Muscle of arm (tissue), 12 donors: ENCODE data around the gene SIRT6. TPM values are rescaled to one million over a fixed set of nuclear protein-coding genes. Genes with fewer than 3 reads are reported as not detected.
"Not testable (repeated sequence)": the region's sequence is repeated elsewhere in the genome, so short reads cannot be mapped to it uniquely, and the experiment has no call there.

Experiments
- DNase-seq: peaks from one replicate; pipeline ENCODE4 v3.0.0-alpha.2; 2013
- polyA plus RNA-seq, 12 donors: library from polyadenylated mRNA; unstranded; fragments of 120-200 nt; gene quantifications; one replicate each; pipeline ENCODE4 v1.2.1, GENCODE V29; 2013; ENCODE audit not compliant: insufficient read length in 12 of 12

Gene SIRT6
- polyA plus RNA-seq, 12 donors: 7.1 to 22.9 (median 10.4) TPM; not detected in 1

GRCh38 chr19:4138445-4138844, 43.9 kb downstream of the SIRT6 start:
- no peak for DNase-seq

DNA sequence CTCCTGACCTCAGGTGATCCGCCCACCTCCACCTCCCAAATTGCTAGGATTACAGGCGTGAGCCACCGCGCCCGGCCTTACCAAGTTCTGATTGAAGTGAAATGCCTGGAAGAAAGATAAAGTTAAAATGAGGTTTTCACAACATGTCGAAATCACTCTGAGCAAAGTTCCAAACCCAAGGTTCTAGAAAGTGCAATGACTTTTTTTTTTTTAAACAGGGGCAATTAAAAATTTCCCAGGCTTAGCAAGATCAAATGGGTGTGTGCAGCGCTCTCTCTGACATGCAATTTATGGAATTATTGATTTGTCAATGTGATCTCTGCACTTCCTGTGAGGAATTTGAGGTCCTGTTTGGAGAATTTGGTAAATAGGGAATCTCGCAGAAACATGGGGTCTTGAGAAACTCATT, 45.7 kb downstream of the SIRT6 start:
- no peak for DNase-seq

DNA sequence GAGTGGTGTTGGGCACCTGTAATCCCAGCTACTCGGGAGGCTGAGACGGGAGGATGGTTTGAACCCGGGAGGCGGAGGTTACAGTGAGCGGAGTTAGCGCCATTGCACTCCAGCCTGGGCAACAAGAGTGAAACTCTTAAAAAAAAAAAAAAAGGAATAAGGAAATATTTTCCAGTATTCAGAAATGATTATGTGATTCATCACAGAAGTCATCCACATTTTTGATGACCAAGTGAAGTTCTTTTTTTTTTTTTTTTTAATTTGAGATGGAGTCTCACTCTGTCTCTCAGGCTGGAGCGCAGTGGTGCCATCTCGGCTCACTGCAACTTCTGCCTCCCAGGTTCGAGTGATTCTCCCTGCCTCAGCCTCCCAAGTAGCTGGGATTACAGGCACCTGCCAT, 47.0 kb downstream of the SIRT6 start:
- not testable (repeated sequence) for DNase-seq

DNA sequence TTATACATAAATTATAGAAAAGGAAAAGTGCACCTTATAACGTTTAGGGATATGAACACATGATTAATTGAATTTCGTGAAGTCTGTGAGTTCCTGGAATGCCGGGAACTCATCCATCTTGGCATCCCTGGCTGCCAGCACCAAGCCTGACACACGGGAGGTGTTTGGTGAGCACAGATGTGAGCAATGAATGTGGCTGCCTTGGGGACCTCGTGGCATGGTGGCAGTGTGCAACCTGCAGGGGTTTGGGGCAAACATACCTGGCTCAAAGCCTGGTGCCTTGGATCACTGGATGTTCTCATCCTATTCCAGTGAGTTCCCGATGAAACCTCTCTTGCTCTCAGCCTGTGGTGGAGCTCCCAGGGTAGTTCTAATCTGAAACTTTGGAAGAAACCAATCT, 48.0 kb downstream of the SIRT6 start:
- no peak for DNase-seq

- DNase-seq: no peak
Observed at GRCh38 chr19:4130744-4131438, 51.5 kb downstream of the SIRT6 start.

- not testable (repeated sequence) for DNase-seq
Observed at GRCh38 chr19:4129050-4129449, 53.3 kb downstream of the SIRT6 start.

- not testable (repeated sequence) for DNase-seq
Observed at GRCh38 chr19:4127322-4127721, 55.0 kb downstream of the SIRT6 start.

DNA sequence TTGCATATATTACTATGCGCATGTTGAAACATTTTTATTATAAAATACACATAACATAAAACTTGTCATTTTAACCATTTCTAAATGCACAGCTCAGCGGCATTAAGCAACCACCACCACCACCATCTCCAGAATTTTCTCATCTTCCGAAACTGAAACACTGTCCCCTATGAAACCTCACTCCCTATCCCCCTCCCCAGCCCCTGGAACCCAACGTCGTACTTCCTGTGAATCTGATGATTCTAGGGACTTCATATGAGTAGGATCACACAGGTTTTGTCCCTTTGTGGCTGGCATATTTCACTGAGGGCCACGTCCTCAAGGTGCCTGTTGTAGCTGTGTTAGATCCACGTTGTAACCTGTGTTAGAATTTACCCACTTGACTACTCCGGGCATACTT, 57.7 kb downstream of the SIRT6 start:
- no peak for DNase-seq

Other genes with a start within 250 kb of the SIRT6 start
- 100 to 1,000 TPM in 10 of 12 donors, 10 to 100 TPM in 1, not detected in 1; 89.1 to 304 (median 222) TPM for gene NMRK2, start 249.5 kb downstream of the SIRT6 start, polyA plus RNA-seq
- 100 to 1,000 TPM in 1 of 12 donors, 10 to 100 TPM in 10, not detected in 1; 42.7 to 101 (median 66.3) TPM for gene DAPK3, start 211.5 kb downstream of the SIRT6 start, polyA plus RNA-seq
- gene EEF2, start 197.1 kb downstream of the SIRT6 start, polyA plus RNA-seq: 1,000 to 10,000 TPM in 11 of 12 donors, 100 to 1,000 TPM in 1; 901 to 3,153 (median 2,321) TPM
- gene PIAS4, start 174.8 kb downstream of the SIRT6 start, polyA plus RNA-seq: 10 to 100 TPM in 11 of 12 donors, not detected in 1; 15.3 to 36.1 (median 21.7) TPM
- 10 to 100 TPM in 3 of 12 donors, 1 to 10 TPM in 8, not detected in 1; 5.2 to 29.8 (median 6.7) TPM for gene ZBTB7A, start 115.7 kb downstream of the SIRT6 start, polyA plus RNA-seq
- 100 to 1,000 TPM in 6 of 12 donors, 10 to 100 TPM in 6; 74.0 to 196 (median 100) TPM for gene MAP2K2, start 58.4 kb downstream of the SIRT6 start, polyA plus RNA-seq
- 1 to 10 TPM in 1 of 12 donors, under 1 TPM in 1, not detected in 10; 0.30 to 8.2 TPM for gene CREB3L3, start 28.9 kb downstream of the SIRT6 start, polyA plus RNA-seq
- gene ANKRD24, start 126 bp upstream of the SIRT6 start, polyA plus RNA-seq: 1 to 10 TPM in 7 of 12 donors, under 1 TPM in 3, not detected in 2; 0.38 to 2.2 (median 1.4) TPM
- gene EBI3, start 47.0 kb upstream of the SIRT6 start, polyA plus RNA-seq: 1 to 10 TPM in 1 of 12 donors, under 1 TPM in 9, not detected in 2; 0.34 to 2.4 (median 0.70) TPM
- gene YJU2, start 64.5 kb upstream of the SIRT6 start, polyA plus RNA-seq: 10 to 100 TPM in 11 of 12 donors, not detected in 1; 10.8 to 19.0 (median 11.9) TPM
- 100 to 1,000 TPM in 5 of 12 donors, 10 to 100 TPM in 6, not detected in 1; 48.5 to 140 (median 91.9) TPM for gene SHD, start 96.7 kb upstream of the SIRT6 start, polyA plus RNA-seq
- gene TMIGD2, start 119.8 kb upstream of the SIRT6 start, polyA plus RNA-seq: 1 to 10 TPM in 1 of 12 donors, under 1 TPM in 9, not detected in 2; 0.27 to 3.2 (median 0.60) TPM
- 10 to 100 TPM in 1 of 12 donors, 1 to 10 TPM in 9, under 1 TPM in 1, not detected in 1; 0.88 to 13.6 (median 2.2) TPM for gene FSD1, start 122.0 kb upstream of the SIRT6 start, polyA plus RNA-seq
- 10 to 100 TPM in 2 of 12 donors, 1 to 10 TPM in 8, not detected in 2; 3.5 to 37.7 (median 5.1) TPM for gene STAP2, start 156.3 kb upstream of the SIRT6 start, polyA plus RNA-seq
- gene MPND, start 161.0 kb upstream of the SIRT6 start, polyA plus RNA-seq: 10 to 100 TPM in 10 of 12 donors, not detected in 2; 11.4 to 18.5 (median 13.2) TPM
- 10 to 100 TPM in 11 of 12 donors, not detected in 1; 41.2 to 79.6 (median 56.0) TPM for gene SH3GL1, start 218.0 kb upstream of the SIRT6 start, polyA plus RNA-seq
- gene CHAF1A, start 220.1 kb upstream of the SIRT6 start, polyA plus RNA-seq: 10 to 100 TPM in 10 of 12 donors, 1 to 10 TPM in 1, not detected in 1; 7.8 to 25.9 (median 11.3) TPM